Ovary (tissue), 9 donors: ENCODE measurements around the gene PHC1. TPM values are rescaled to one million over a fixed set of nuclear protein-coding genes. Genes with fewer than 3 reads are reported as not detected.

ENCODE experiments used
- DNase-seq, 5 donors: peaks; one replicate each; pipeline ENCODE4 v3.0.0-alpha.2; 2019 to 2020
- H3K27ac ChIP-seq, 2 donors: fragments of 200-600 bp; one replicate each; pipeline versions ENCODE4 v1.5.1 to v1.8.0; 2019 to 2022
- H3K27me3 ChIP-seq: fragments of 200-600 bp; one replicate; pipeline ENCODE4 v1.8.0; 2022
- H3K36me3 ChIP-seq: fragments of 200-600 bp; sonication (generic); one replicate; pipeline ENCODE4 v1.5.1; 2019
- H3K4me1 ChIP-seq: one replicate; pipeline ENCODE4 v1.8.1; 2013; ENCODE audit warnings: mild to moderate bottlenecking, moderate library complexity; ENCODE audit not compliant: insufficient read depth
- H3K4me3 ChIP-seq: fragments of 200-600 bp; sonication (generic); one replicate; pipeline ENCODE4 v1.5.1; 2017
- H3K9me3 ChIP-seq, 2 donors: fragments of 200-600 bp in 1 of 2; sonication (generic) in 1 of 2; one replicate each; pipeline versions ENCODE4 v1.5.1 to v1.8.1; 2013 to 2019; ENCODE audit warnings: mild to moderate bottlenecking in 1 of 2, moderate library complexity in 1 of 2
- EP300 ChIP-seq: sonication (generic); formaldehyde crosslinking; IDR thresholded peaks from one replicate; pipeline ENCODE4 v1.6.1; 2017; ENCODE audit warnings: antibody characterized with exemption
- POLR2A ChIP-seq: fragments of 450-650 bp; IDR thresholded peaks from one replicate; pipeline ENCODE4 v1.6.1; 2017; ENCODE audit warnings: antibody characterized with exemption, mild to moderate bottlenecking, moderate library complexity
- WGBS, 3 donors: extraction: QIAGEN DNeasy Blood & Tissue Kit in 1 of 3; methylation state at CpG; one replicate each; pipeline versions ENCODE4 v1.1.5 to v1.1.7; 2013 to 2017; 5-methylcytosine and 5-hydroxymethylcytosine counted together
- intact Hi-C, 4 donors: fragments of 100-400 bp; cut with DNase I; formaldehyde crosslinking; loops; one replicate each; pipeline versions ENCODE4 v1.11.0 to v1.15.1; 2022 to 2023
- polyA plus RNA-seq, 2 donors: library from polyadenylated mRNA; stranded (reverse); fragments of 200-250 nt in 1 of 2; fragments of 350-450 nt in 1 of 2; fragmentation: Illumina TruSeq in 1 of 2; extraction: RNeasy Lipid Tissue Mini Kit (QIAGEN cat#74804) in 1 of 2; gene quantifications; one replicate each; pipeline ENCODE4 v1.2.3, GENCODE V29; 2013 to 2014
- total RNA-seq, 7 donors: library from RNA; depleted of rRNA in 2 of 7; stranded (reverse); fragments of >200 nt in 2 of 7; fragmentation: NEBNext Ultra II Directional in 3 of 7; extraction: Animal tissue kit (Norgen Biotek cat#: 25700) in 3 of 7; gene quantifications; one replicate each; pipeline versions ENCODE4 v1.1.0 to v1.2.4, GENCODE V29; 2016 to 2023
- TF ChIP-seq, protein P1 (sequence below), 3 donors: fragments of 450-650 bp in 2 of 3; fragments of 200-600 bp in 1 of 3; IDR thresholded peaks; one replicate each; pipeline versions ENCODE4 v1.5.1 to v1.8.0; 2016 to 2022; ENCODE audit warnings: antibody characterized with exemption in 3 of 3, mild to moderate bottlenecking in 1 of 3
- donor health status: DM: no; HTN: no; CAD: no; lungs with moderate emphysema.
- donor health status: DM: no; HTN: no; CAD: no.
- donor health status: Bipolar disorder and iron deficiency.
- donor health status: DM: yes; HTN: yes; CAD: no.
- donor health status: DM: no; HTN: no; CAD: no.
- donor health status: DM: yes; HTN: yes; CAD: no.

Gene PHC1
- total and polyA plus RNA-seq, 9 donors, result 35.0 to 66.6 (median 53.9) TPM

DNA sequence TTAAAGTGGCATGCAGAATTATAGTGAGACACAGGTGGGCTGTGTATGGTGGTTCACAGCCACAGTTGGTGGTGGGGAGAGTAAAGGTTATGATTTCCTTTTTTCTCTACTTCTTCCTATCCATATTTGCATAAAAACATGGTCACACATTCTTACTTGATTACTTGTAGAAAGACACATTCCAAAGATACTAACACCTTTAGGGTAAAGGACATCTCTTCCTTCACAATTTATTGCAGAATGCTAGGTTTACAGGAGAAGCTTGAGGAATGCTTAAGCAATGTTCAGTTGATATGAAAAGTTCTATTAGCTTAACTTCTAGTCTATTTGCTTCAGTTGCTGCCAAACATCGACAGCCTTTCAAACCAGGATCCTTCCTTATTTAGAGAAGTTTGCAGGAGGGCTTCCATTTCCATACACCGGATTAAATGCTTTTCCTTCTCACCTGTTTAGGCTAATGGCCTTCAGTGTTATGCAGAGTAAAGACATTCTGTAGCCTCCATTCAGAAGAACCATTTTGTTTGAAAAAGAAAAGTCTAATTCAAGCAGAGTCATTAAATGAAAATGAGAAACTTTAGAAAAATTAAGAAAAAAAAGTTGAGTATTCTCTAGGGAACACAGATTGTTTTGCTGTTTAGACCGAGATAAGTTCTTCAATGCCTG, 2.6 kb upstream of the PHC1 start:
- 74 to 80% (median 74%) methylated on average over 3 of the region's 3 CpGs for WGBS, 3 donors
- Histone ChIP-seq H3K27ac (no peak overlapping the region), H3K36me3 (no peaks in the 10 kb centered on the region)

DNA sequence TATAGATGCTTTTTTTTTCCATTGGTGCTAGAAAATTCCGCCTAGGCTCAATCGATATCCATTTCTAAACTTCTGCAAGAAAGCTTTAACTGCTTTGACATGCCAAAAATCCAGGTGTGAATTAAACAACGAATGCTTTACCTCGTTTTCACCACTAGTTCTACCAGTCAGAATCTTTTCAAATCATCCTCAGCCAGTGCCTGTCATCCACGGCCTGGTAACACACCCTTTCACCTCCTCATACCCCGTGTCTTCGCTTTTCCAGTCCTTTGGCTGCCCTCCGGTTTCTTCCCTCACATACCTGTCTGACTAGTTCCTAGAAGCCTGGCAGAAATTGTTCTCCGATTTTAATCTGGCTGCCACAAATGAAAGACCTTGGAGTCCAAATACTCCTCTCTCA, 1.4 kb upstream of the PHC1 start:
- 34 to 38% (median 37%) methylated on average over 9 of the region's 9 CpGs for WGBS, 3 donors
- Histone ChIP-seq H3K36me3 (no peaks in the 10 kb centered on the region), H3K4me1 (peaks cover 8% of the 10 kb centered on the region), H3K4me3 (no peak overlapping the region), H3K9me3 (no peaks in the 10 kb centered on the region), H3K27me3 (no peaks in the 10 kb centered on the region), H3K27ac (peak overlapping the region in 1 of 2 donors; percentile 95)
- TF ChIP-seq POLR2A (no peak), EP300 (no peak)
- TF ChIP-seq, protein P1, sequence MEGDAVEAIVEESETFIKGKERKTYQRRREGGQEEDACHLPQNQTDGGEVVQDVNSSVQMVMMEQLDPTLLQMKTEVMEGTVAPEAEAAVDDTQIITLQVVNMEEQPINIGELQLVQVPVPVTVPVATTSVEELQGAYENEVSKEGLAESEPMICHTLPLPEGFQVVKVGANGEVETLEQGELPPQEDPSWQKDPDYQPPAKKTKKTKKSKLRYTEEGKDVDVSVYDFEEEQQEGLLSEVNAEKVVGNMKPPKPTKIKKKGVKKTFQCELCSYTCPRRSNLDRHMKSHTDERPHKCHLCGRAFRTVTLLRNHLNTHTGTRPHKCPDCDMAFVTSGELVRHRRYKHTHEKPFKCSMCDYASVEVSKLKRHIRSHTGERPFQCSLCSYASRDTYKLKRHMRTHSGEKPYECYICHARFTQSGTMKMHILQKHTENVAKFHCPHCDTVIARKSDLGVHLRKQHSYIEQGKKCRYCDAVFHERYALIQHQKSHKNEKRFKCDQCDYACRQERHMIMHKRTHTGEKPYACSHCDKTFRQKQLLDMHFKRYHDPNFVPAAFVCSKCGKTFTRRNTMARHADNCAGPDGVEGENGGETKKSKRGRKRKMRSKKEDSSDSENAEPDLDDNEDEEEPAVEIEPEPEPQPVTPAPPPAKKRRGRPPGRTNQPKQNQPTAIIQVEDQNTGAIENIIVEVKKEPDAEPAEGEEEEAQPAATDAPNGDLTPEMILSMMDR (IDR thresholded peaks at IDR 0.05), result no peak
- intact Hi-C loops, result no loop called here
- no peak for DNase-seq

More for the DNA sequence above, 2.6 kb upstream of the PHC1 start:
- no peak for TF ChIP-seq POLR2A
- TF ChIP-seq, protein P1 (IDR thresholded peaks at IDR 0.05), result no peak
- TF ChIP-seq EP300, result no peak
- H3K4me3 ChIP-seq, result no peak overlapping the region
- intact Hi-C loops, result no loop called here
- no peaks in the 10 kb centered on the region for H3K27me3 ChIP-seq
- peaks cover 8% of the 10 kb centered on the region for H3K4me1 ChIP-seq
- no peak for DNase-seq
- no peaks in the 10 kb centered on the region for H3K9me3 ChIP-seq

DNA sequence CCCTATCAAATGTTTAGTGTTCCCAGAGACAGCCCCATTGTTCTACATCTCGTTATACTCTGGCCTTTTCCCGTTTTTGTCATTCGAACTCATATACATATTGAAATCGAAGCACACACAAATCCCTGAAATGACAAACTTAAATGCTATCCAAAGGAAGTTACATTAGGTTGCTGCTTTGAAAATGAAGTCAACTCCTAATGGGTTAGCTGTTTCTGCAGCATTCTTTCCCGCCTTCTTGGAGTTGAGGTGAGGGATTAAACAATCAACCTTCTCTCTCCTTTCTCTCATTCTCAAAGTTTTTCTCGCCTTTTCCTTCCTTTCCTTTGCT, 642 bp upstream of the PHC1 start:
- Histone ChIP-seq H3K9me3 (no peaks in the 10 kb centered on the region), H3K36me3 (no peaks in the 10 kb centered on the region), H3K4me1 (peaks cover 8% of the 10 kb centered on the region), H3K4me3 (peak overlapping the region; percentile 68), H3K27ac (peak overlapping the region; percentile 80 to 95), H3K27me3 (no peaks in the 10 kb centered on the region)
- TF ChIP-seq EP300 (no peak), POLR2A (no peak)
- TF ChIP-seq, protein P1 (IDR thresholded peaks at IDR 0.05), result no peak
- intact Hi-C loops, result no loop called here
- 6 to 8% (median 7%) methylated on average over 6 of the region's 6 CpGs for WGBS, 3 donors
- DNase-seq, result no peak

DNA sequence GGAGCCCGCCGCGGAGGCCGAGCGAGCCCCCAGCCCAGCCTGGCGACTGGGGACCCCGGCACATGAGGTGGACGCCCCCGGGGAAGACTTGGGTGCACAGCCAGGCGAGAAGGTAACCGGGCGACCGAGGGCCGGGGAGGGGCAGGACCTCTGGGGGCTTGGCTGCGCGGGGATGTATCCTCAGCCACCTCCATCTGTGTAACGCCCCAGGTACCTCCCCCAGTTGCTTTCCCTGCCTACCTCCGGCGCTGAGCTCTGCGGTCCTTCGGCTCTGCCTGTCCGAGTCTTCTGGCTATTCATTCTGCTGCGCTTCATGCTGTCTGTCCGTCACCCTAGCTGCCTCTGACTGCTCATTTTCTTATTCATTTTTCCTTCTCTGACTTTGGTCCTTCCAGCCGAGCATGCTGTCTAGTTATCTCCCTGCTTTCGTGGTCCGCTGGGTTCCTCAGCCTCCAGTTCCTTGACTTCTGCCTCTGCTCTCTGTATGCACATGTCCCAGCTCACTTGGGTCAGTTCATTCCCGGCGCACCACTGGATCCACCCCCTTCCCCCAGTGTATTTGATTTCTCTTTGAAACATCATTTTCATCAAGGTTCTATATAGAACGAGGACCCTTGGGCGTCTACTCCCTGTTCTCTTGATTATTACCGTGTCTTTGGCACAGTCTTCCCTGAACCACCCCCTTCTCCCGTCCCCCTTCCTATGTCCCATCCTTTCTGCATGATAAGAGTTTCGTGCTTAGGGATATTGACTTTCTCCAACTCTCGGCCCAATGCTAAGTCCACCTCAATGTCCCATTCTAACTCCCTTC, 612 bp downstream of the PHC1 start:
- DNase-seq, result peak; percentile 34 to 61 (median 49)
- peak overlapping the region in 1 of 2 donors; percentile 95 for H3K27ac ChIP-seq
- no peaks in the 10 kb centered on the region for H3K36me3 ChIP-seq
- H3K27me3 ChIP-seq, result no peaks in the 10 kb centered on the region
- intact Hi-C loops, result no loop called here
- TF ChIP-seq POLR2A (no peak), EP300 (no peak)
- H3K4me3 ChIP-seq, result peak overlapping the region; percentile 68
- peaks cover 8% of the 10 kb centered on the region for H3K4me1 ChIP-seq
- WGBS, 3 donors, result 0 to 1% (median 1%) methylated on average over 25 to 32 of the region's 35 CpGs
- no peaks in the 10 kb centered on the region for H3K9me3 ChIP-seq

DNA sequence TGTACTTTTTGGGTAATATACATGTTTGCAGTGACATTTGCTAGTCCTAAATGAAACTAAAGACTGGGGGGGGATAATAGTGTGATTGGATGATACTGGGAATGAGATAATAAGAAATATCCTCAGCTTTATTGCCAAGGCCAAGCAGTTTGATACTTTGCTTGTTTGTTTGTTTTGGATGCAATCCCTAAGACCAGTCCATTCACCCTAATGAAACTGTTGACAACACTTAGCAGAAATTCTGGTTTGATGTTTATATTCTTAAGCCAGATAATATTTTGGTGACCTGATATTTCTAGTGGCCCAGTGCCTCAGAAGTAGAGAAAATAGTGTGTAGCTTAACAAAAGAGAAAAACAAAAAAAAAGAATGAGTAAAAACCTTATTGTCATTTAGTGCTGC, 1.8 kb downstream of the PHC1 start:
- peaks cover 8% of the 10 kb centered on the region for H3K4me1 ChIP-seq
- H3K4me3 ChIP-seq, result no peak overlapping the region
- no peak overlapping the region for H3K27ac ChIP-seq
- H3K27me3 ChIP-seq, result no peaks in the 10 kb centered on the region
- no peaks in the 10 kb centered on the region for H3K9me3 ChIP-seq
- no peak for DNase-seq
- intact Hi-C loops, result no loop called here
- no peaks in the 10 kb centered on the region for H3K36me3 ChIP-seq
- TF ChIP-seq POLR2A, result no peak
- TF ChIP-seq, protein P1 (IDR thresholded peaks at IDR 0.05), result no peak
